ENCODE results near the gene SV2B.

DNA sequence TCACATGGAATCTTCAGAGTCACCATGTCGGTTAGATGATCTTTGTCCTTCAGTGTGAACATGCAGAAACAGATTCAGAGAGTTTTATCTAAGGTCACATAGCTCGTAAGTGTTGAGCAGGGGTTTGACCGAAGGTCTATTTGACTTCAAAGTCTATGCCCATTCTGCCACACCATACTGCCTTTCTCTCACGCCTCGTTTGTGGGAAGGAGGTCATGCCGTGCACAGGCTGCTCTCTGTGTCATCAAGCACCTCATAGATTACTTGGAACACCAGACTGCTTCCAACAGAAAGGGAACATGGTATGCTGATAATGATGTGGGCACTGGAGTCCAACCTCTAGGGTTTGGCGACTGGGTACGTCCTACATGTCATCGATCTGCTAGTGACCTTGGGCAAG, 128.8 kb downstream of the SV2B start:
- TF ChIP-seq, protein P1, sequence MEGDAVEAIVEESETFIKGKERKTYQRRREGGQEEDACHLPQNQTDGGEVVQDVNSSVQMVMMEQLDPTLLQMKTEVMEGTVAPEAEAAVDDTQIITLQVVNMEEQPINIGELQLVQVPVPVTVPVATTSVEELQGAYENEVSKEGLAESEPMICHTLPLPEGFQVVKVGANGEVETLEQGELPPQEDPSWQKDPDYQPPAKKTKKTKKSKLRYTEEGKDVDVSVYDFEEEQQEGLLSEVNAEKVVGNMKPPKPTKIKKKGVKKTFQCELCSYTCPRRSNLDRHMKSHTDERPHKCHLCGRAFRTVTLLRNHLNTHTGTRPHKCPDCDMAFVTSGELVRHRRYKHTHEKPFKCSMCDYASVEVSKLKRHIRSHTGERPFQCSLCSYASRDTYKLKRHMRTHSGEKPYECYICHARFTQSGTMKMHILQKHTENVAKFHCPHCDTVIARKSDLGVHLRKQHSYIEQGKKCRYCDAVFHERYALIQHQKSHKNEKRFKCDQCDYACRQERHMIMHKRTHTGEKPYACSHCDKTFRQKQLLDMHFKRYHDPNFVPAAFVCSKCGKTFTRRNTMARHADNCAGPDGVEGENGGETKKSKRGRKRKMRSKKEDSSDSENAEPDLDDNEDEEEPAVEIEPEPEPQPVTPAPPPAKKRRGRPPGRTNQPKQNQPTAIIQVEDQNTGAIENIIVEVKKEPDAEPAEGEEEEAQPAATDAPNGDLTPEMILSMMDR (IDR thresholded peaks at IDR 0.05): no peak
- TF ChIP-seq POLR2A (IDR thresholded peaks at IDR 0.05) (no peak), POLR2AphosphoS5 (IDR thresholded peaks at IDR 0.05) (no peak)

All from breast epithelium (tissue), 3 donors.